ENCODE measurements around the gene TGFBR1. TPM values are rescaled to one million over a fixed set of nuclear protein-coding genes. Genes with fewer than 3 reads are reported as not detected.
A peak's percentile ranks its signal among the peaks of the same experiment; 100 is the strongest.

The TGFBR1 gene
- total and polyA plus RNA-seq, 3 experiments from 2014 or later = 34.4 to 41.9 (median 36.6) TPM

- H3K4me3 Mint-ChIP-seq = no peak overlapping the region
- H3K4me1 ChIP-seq (ENCODE audit: insufficient read depth, low read length) = peaks cover 44% of the 10 kb centered on the region
- H3K4me3 ChIP-seq (ENCODE audit: low read length) = no peak overlapping the region
- H3K27me3 Mint-ChIP-seq = no peaks in the 10 kb centered on the region
- no peaks in the 10 kb centered on the region for H3K27me3 ChIP-seq (ENCODE audit: insufficient read depth, low read length, poor library complexity, severe bottlenecking)
- no peaks in the 10 kb centered on the region for H3K36me3 ChIP-seq (ENCODE audit: insufficient read depth, low read length)
- H3K9me3 ChIP-seq (ENCODE audit: low read length) = no peaks in the 10 kb centered on the region
- CTCF ChIA-PET = interaction anchor here (1.1 to 3.7 kb wide), 3 partner anchors 22 to 81 kb away, joined by 3 to 15 read pairs (median 3); no protein-coding TSS in a partner anchor
- H3K36me3 Mint-ChIP-seq = peaks cover 0 to 8% (median 0%) of the 10 kb centered on the region in 3 donors
- H3K27ac Mint-ChIP-seq = peak overlapping the region; percentile 11 to 89 (median 49)
- POLR2A ChIA-PET = no interaction called here
- H3K9me3 Mint-ChIP-seq = peaks cover 0 to under 1% (median 0%) of the 10 kb centered on the region in 5 donors
- H3K27ac ChIP-seq (ENCODE audit: low read depth, low read length) = no peak overlapping the region
- DNase-seq = no peak
- H3K4me1 Mint-ChIP-seq = peaks cover 83 to 92% (median 85%) of the 10 kb centered on the region in 3 donors
Observed at GRCh38 chr9:99060621-99061020, 44.3 kb upstream of the TGFBR1 start.

- peaks cover 71 to 84% (median 73%) of the 10 kb centered on the region in 3 donors for H3K4me1 Mint-ChIP-seq
- CTCF ChIA-PET = no interaction called here
- no peaks in the 10 kb centered on the region for H3K9me3 Mint-ChIP-seq
- Histone ChIP-seq H3K27me3 (ENCODE audit: insufficient read depth, low read length, poor library complexity, severe bottlenecking) (no peaks in the 10 kb centered on the region), H3K36me3 (ENCODE audit: insufficient read depth, low read length) (no peaks in the 10 kb centered on the region), H3K4me1 (ENCODE audit: insufficient read depth, low read length) (peaks cover 25% of the 10 kb centered on the region), H3K4me3 (ENCODE audit: low read length) (no peak overlapping the region), H3K27ac (ENCODE audit: low read depth, low read length) (no peak overlapping the region), H3K9me3 (ENCODE audit: low read length) (no peaks in the 10 kb centered on the region)
- no peak for DNase-seq
- H3K4me3 Mint-ChIP-seq = no peak overlapping the region
- peaks cover 0 to 3% (median 0%) of the 10 kb centered on the region in 3 donors for H3K36me3 Mint-ChIP-seq
- no peak overlapping the region for H3K27ac Mint-ChIP-seq
- H3K27me3 Mint-ChIP-seq = no peaks in the 10 kb centered on the region
- POLR2A ChIA-PET = no interaction called here
Observed at GRCh38 chr9:99062549-99062948, 42.4 kb upstream of the TGFBR1 start.

- CTCF ChIA-PET = interaction anchor here (1.0 kb wide), 1 partner anchor 78 kb away, joined by 3 read pairs; no protein-coding TSS in a partner anchor
- no peak overlapping the region for H3K4me3 ChIP-seq (ENCODE audit: low read length)
- POLR2A ChIA-PET = no interaction called here
- H3K27ac Mint-ChIP-seq = no peak overlapping the region
- H3K27me3 ChIP-seq (ENCODE audit: insufficient read depth, low read length, poor library complexity, severe bottlenecking) = no peaks in the 10 kb centered on the region
- no peak overlapping the region for H3K27ac ChIP-seq (ENCODE audit: low read depth, low read length)
- no peak overlapping the region for H3K4me3 Mint-ChIP-seq
- no peaks in the 10 kb centered on the region for H3K9me3 Mint-ChIP-seq
- H3K9me3 ChIP-seq (ENCODE audit: low read length) = no peaks in the 10 kb centered on the region
- no peaks in the 10 kb centered on the region for H3K27me3 Mint-ChIP-seq
- H3K4me1 Mint-ChIP-seq = peaks cover 70 to 84% (median 70%) of the 10 kb centered on the region in 3 donors
- H3K4me1 ChIP-seq (ENCODE audit: insufficient read depth, low read length) = peaks cover 17% of the 10 kb centered on the region
- no peak for DNase-seq
- H3K36me3 ChIP-seq (ENCODE audit: insufficient read depth, low read length) = no peaks in the 10 kb centered on the region
- H3K36me3 Mint-ChIP-seq = peaks cover 0 to 3% (median 0%) of the 10 kb centered on the region in 3 donors
Observed at GRCh38 chr9:99063522-99063921, 41.4 kb upstream of the TGFBR1 start.

- CTCF ChIA-PET = interaction anchor here (0.7 to 1.1 kb wide), 2 partner anchors 9 to 66 kb away, joined by 3 to 4 read pairs; no protein-coding TSS in a partner anchor
- no peaks in the 10 kb centered on the region for H3K9me3 ChIP-seq (ENCODE audit: low read length)
- DNase-seq = no peak
- Mint-ChIP-seq H3K4me3 (no peak overlapping the region), H3K27ac (peak overlapping the region in 2 of 8 donors; percentile 8 to 23), H3K36me3 (peaks cover 0 to 3% (median 0%) of the 10 kb centered on the region in 3 donors), H3K27me3 (no peaks in the 10 kb centered on the region), H3K9me3 (no peaks in the 10 kb centered on the region), H3K4me1 (peaks cover 69 to 89% (median 75%) of the 10 kb centered on the region in 3 donors)
- POLR2A ChIA-PET = interaction anchor here (0.6 to 0.7 kb wide), 2 partner anchors 15 to 42 kb away, joined by 3 to 9 read pairs; no protein-coding TSS in a partner anchor
- H3K27ac ChIP-seq (ENCODE audit: low read depth, low read length) = no peak overlapping the region
- peaks cover 22% of the 10 kb centered on the region for H3K4me1 ChIP-seq (ENCODE audit: insufficient read depth, low read length)
- H3K27me3 ChIP-seq (ENCODE audit: insufficient read depth, low read length, poor library complexity, severe bottlenecking) = no peaks in the 10 kb centered on the region
- no peak overlapping the region for H3K4me3 ChIP-seq (ENCODE audit: low read length)
- H3K36me3 ChIP-seq (ENCODE audit: insufficient read depth, low read length) = no peaks in the 10 kb centered on the region
Observed at GRCh38 chr9:99066571-99066970, 38.3 kb upstream of the TGFBR1 start.

- no peaks in the 10 kb centered on the region for H3K9me3 Mint-ChIP-seq
- H3K4me3 Mint-ChIP-seq = peak overlapping the region in 4 of 7 donors; percentile 31 to 62 (median 49)
- no peak overlapping the region for H3K4me3 ChIP-seq (ENCODE audit: low read length)
Observed at GRCh38 chr9:99069075-99069474, 35.8 kb upstream of the TGFBR1 start.

GRCh38 chr9:99069546-99069945 is 35.4 kb upstream of the TGFBR1 start:
- peak overlapping the region; percentile 15 to 89 (median 81) for H3K27ac Mint-ChIP-seq
- no peaks in the 10 kb centered on the region for H3K27me3 ChIP-seq (ENCODE audit: insufficient read depth, low read length, poor library complexity, severe bottlenecking)
- H3K9me3 ChIP-seq (ENCODE audit: low read length) = no peaks in the 10 kb centered on the region
- H3K4me3 ChIP-seq (ENCODE audit: low read length) = no peak overlapping the region
- H3K9me3 Mint-ChIP-seq = no peaks in the 10 kb centered on the region
- H3K36me3 ChIP-seq (ENCODE audit: insufficient read depth, low read length) = no peaks in the 10 kb centered on the region
- no peaks in the 10 kb centered on the region for H3K27me3 Mint-ChIP-seq
- H3K4me1 Mint-ChIP-seq = peaks cover 59 to 82% (median 59%) of the 10 kb centered on the region in 3 donors
- ChIA-PET POLR2A (interaction anchor here (0.6 kb wide), 1 partner anchor 10 kb away, joined by 3 read pairs; no protein-coding TSS in a partner anchor), CTCF (no interaction called here)
- H3K4me1 ChIP-seq (ENCODE audit: insufficient read depth, low read length) = peaks cover 22% of the 10 kb centered on the region
- DNase-seq = no peak
- H3K27ac ChIP-seq (ENCODE audit: low read depth, low read length) = no peak overlapping the region
- H3K4me3 Mint-ChIP-seq = peak overlapping the region in 3 of 7 donors; percentile 31 to 62 (median 59)
- H3K36me3 Mint-ChIP-seq = peaks cover 0 to 3% (median 1%) of the 10 kb centered on the region in 3 donors

More at GRCh38 chr9:99069075-99069474, 35.8 kb upstream of the TGFBR1 start:
- no peak for DNase-seq
- Mint-ChIP-seq H3K27me3 (no peaks in the 10 kb centered on the region), H3K36me3 (peaks cover 0 to 3% (median 1%) of the 10 kb centered on the region in 3 donors), H3K4me1 (peaks cover 59 to 82% (median 59%) of the 10 kb centered on the region in 3 donors), H3K27ac (peak overlapping the region; percentile 15 to 89 (median 81))
- CTCF ChIA-PET = no interaction called here
- POLR2A ChIA-PET = interaction anchor here (0.6 kb wide), 1 partner anchor 10 kb away, joined by 3 read pairs; no protein-coding TSS in a partner anchor
- no peaks in the 10 kb centered on the region for H3K27me3 ChIP-seq (ENCODE audit: insufficient read depth, low read length, poor library complexity, severe bottlenecking)
- H3K27ac ChIP-seq (ENCODE audit: low read depth, low read length) = no peak overlapping the region
- peaks cover 22% of the 10 kb centered on the region for H3K4me1 ChIP-seq (ENCODE audit: insufficient read depth, low read length)
- H3K36me3 ChIP-seq (ENCODE audit: insufficient read depth, low read length) = no peaks in the 10 kb centered on the region
- no peaks in the 10 kb centered on the region for H3K9me3 ChIP-seq (ENCODE audit: low read length)

GRCh38 chr9:99070681-99071080 is 34.2 kb upstream of the TGFBR1 start:
- no peaks in the 10 kb centered on the region for H3K9me3 Mint-ChIP-seq

GRCh38 chr9:99071313-99072039 is 33.4 kb upstream of the TGFBR1 start:
- no peak for DNase-seq
- Mint-ChIP-seq H3K36me3 (peaks cover 0 to 4% (median 1%) of the 10 kb centered on the region in 3 donors), H3K4me1 (peaks cover 70 to 88% (median 76%) of the 10 kb centered on the region in 3 donors), H3K27ac (peak overlapping the region in 5 of 8 donors; percentile 24 to 70 (median 55)), H3K9me3 (no peaks in the 10 kb centered on the region), H3K4me3 (no peak overlapping the region), H3K27me3 (no peaks in the 10 kb centered on the region)
- Histone ChIP-seq H3K4me1 (ENCODE audit: insufficient read depth, low read length) (peaks cover 40% of the 10 kb centered on the region), H3K4me3 (ENCODE audit: low read length) (no peak overlapping the region), H3K9me3 (ENCODE audit: low read length) (no peaks in the 10 kb centered on the region), H3K27me3 (ENCODE audit: insufficient read depth, low read length, poor library complexity, severe bottlenecking) (no peaks in the 10 kb centered on the region), H3K36me3 (ENCODE audit: insufficient read depth, low read length) (no peaks in the 10 kb centered on the region), H3K27ac (ENCODE audit: low read depth, low read length) (no peak overlapping the region)
- ChIA-PET CTCF (interaction anchor here (1.1 kb wide), 1 partner anchor 12 kb away, joined by 3 read pairs; no protein-coding TSS in a partner anchor), POLR2A (no interaction called here)

More at GRCh38 chr9:99070681-99071080, 34.2 kb upstream of the TGFBR1 start:
- H3K4me1 ChIP-seq (ENCODE audit: insufficient read depth, low read length) = peaks cover 34% of the 10 kb centered on the region
- no peaks in the 10 kb centered on the region for H3K36me3 ChIP-seq (ENCODE audit: insufficient read depth, low read length)
- H3K9me3 ChIP-seq (ENCODE audit: low read length) = no peaks in the 10 kb centered on the region
- no peak overlapping the region for H3K4me3 ChIP-seq (ENCODE audit: low read length)
- Mint-ChIP-seq H3K27me3 (no peaks in the 10 kb centered on the region), H3K4me3 (peak overlapping the region in 3 of 7 donors; percentile 10 to 57 (median 19)), H3K4me1 (peaks cover 65 to 85% (median 68%) of the 10 kb centered on the region in 3 donors), H3K27ac (peak overlapping the region in 5 of 8 donors; percentile 25 to 90 (median 43)), H3K36me3 (peaks cover 0 to 4% (median 1%) of the 10 kb centered on the region in 3 donors)
- H3K27me3 ChIP-seq (ENCODE audit: insufficient read depth, low read length, poor library complexity, severe bottlenecking) = no peaks in the 10 kb centered on the region
- no peak for DNase-seq
- H3K27ac ChIP-seq (ENCODE audit: low read depth, low read length) = no peak overlapping the region
- CTCF ChIA-PET = interaction anchor here (1.1 kb wide), 1 partner anchor 12 kb away, joined by 3 read pairs; no protein-coding TSS in a partner anchor
- POLR2A ChIA-PET = no interaction called here
